ENCODE measurements around the gene AMACR.

The AMACR gene

DNA sequence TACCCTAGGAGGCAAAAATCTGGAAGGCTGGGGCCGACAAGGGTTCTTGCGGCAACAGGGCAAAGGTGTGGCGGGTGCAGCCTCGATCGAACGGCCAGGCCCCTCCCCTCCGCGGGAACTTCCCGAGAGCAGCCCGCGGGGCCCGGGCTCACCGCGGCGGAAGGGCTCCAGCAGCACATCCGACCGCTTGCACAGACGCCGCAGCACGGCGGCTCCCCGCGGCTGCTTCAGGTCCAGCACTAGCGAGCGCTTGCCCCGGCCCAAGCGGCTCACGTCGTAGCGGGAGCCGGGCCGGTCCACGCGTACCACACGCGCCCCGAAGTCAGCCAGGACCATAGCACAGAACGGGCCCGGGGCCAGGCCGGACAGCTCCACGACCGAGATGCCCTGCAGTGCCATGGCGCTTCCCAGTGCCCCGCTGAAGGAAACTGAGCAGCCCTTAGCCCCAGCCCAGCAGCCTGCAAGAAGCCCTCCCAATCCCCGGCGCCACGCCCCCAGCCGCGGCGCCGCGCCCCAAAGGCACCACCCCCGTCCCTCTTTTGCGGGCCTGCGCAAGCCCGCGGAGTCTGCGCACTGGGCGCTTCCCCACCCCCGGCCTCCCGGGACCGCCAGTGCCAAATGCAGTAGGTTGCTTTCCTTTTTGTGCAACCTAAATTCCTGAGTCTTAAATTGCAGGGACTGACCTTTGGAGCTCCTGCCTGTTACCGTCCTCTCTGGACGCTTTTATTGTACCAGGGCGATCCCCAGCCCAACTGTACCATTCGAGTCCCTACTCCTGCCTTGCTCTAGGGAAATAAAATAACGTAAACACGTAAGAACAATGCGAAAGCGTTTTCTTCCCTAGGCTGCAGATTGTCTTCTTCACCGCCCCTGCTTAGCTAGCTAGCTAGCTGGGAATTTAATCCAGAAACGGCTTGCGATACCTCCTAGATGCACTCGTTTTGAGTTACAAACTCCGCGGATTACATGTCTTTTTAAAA, at the start of gene AMACR:
Gene AMACR (minus strand): TSS at position 430 of the 980 bp plus-strand sequence. CDS start 31 bp downstream, at position 399.
- DNase-seq, result peak; percentile 88

DNA sequence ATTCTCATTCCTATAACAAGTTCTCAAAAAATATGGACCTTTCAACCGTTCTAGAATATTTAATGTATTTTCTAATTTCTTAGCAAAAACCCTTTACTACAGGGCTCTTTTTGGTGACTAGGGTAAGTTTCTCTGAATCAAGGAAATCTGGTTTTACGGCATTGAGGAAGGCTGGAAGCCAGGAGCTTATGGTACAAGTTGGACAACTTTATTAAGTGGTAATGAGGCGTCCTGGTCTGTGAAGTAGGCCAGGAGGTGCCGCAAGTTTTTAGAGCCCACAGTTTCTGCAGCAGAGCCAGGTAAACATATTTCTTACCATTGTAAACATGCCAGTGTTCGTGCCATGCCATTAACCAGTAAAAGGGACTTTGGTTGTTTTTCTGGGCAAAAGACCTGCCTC, 49.7 kb upstream of the AMACR start:
- no peak for DNase-seq

DNA sequence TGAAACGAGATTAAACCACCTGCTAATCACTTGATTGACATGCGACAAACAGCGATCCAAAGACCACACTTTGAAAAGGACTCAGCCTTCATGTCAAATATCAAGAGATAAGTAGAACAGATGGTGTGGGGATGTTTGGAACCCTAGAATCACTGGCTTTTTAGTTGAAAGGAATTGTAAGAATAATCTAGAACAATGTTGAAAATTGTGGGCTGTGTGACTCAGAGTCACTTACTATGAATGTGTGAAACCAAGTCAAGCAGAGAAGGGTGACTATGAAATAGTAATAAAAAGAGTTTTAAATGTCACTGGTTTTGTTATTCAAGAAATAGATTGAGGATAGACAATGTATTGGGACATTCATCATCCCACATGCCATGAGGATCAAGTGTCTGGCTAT, 49.3 kb upstream of the AMACR start:
- DNase-seq, result peak; percentile 37

DNA sequence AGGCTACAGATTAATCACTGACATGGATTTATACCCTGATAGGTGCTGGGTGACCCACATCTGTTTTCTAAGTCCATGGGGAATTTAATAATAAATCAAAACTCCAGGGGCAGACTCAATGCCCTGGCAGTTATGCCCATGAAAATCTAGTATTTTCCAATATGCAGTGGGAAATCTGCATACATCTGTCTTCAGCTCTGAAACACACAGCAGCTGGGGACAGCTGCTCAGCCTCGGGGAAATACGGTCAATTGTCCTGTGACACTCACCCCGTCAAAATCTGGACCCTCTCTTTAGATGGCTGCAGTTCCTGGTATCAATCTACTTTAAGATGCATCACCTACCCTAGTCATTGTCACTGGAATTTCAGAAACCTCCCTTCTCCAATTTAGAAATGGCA, 47.8 kb upstream of the AMACR start:
- DNase-seq, result no peak

DNA sequence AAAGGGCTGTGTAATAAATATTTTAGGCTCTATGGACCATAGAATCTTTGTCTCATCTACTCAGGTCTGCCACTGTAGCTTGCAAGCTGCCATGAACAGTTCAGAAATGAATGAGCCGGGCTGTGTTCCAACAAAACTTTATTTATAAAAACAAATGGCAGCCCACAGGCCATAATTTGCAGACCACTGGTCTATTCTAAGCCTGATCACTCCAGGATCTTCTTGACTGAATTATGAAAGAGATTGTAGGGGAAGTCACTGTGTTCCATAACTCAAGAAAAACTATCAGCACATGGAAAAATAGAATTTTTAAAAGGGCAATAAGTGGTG, 46.5 kb upstream of the AMACR start:
- no peak for DNase-seq

DNA sequence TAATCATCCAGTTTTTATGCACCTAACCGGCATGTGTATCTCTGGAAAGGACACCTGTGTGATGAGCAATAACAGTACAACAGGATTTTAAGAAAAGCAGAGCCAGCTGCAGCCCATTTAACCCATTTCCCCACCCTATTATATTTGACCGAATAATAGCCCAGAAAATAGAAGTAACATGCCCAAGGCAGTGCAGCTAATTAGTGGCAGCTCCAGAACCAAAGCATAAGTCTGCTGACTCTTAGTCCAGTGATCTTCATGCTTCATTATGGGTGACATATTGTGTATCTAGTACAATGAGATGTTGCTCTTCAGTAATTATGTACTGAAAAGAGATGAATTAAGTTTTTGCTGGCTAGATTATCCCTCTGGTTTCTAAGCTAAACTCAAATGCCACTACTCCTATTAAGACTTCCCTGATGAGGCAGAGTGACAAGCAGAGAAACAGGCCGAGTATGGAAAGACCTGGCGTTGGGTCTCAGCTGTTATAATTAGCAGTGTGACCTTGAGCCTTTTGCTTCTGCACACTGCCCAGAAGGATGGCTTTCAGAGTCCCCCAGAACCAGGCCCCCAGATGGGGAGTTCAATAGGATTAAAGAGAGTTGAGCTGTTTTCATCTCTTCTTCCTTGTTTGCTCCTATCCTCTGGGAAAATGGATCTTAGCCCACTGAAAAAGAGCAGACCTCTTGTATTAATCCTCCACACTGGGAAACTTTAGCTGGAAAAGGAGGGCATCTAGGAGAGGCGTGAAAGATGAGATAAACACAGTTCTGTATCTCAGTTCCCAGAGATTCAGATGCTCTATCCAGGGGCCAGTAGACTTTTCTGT, 45.9 kb upstream of the AMACR start:
- peak; percentile 73 for DNase-seq

DNA sequence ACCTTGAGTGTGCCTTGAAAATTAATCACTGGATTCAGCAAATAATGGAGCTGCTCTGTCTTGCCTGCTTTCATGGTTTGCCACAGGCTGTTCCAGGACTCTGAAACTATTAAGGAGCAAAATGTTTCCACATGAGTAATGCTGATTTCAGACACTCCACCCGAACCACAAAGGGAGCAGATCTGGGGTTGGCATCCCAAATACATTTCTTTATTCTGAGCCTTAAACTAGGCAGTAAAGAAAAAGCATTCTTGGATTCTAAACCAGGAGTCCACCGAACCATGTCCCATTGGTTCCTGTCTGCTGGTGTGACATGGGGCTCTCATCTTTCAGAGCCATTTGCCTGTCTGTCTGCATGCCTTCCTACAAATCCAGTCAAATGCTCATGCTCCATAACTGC, 45.3 kb upstream of the AMACR start:
- DNase-seq, result no peak

DNA sequence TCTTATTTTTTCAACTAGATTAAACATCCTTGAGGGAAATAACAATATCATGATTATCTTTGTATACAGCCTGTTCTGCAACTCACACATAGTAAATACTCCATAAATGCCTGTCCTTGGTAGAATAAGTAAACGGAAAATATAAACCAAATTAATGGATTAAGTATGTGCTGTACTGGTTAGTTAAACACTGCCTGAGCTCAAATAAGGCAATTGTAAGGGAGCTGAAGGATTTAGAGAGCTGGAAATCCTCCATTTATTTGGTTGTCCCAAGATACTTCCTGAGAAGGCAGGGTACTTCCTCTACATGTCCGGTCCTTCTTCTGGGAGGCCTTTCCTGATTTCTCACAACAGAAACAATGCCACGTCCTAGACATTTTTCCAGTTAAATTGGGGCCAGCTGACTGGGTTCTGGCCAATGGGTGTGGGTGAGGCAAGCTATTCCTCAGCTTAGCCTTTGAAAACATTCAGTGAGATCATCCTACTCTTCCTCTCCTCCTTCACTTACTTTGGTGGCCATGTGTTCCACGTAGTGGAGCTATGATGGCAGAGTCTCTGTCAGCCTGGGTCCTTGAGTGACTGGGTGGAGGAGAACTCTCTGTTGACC, 43.6 kb upstream of the AMACR start:
- DNase-seq, result no peak

DNA sequence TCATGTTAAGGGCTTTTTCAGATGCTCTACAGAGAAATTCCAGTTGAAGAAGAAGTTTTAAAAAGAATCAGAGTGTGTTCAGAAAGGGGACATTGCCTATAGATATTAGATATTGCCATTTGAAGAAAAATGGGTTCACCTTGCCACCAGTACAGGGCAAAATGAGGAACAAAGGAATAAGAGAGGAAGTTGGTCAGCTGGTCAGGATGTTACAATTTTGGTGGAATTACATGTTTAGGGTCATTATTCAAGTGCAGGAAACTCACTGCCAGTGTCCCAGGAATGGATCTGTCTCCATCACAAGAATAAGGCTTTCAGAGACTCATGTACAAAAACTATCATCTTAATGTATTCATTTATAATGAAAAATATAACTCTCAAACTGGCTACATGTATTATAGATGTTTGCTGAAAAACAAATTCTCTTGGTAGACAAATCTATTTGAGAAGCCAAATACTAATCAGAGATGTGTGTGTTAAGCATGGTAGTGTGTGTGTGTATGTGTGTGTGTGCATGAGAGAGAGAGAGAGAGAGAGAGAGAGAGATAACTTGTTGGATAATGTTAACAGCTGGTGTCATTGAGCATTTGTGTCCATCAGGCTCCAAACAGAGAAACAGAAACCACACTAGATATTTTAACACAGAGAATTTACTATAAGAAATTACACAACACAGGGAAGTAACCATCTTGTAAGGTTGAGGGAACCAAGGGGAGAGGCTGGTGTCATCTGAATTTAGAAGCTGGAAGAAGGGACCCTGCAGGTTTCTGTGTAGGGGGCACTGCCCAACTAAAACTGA, 40.1 kb upstream of the AMACR start:
- DNase-seq, result no peak

DNA sequence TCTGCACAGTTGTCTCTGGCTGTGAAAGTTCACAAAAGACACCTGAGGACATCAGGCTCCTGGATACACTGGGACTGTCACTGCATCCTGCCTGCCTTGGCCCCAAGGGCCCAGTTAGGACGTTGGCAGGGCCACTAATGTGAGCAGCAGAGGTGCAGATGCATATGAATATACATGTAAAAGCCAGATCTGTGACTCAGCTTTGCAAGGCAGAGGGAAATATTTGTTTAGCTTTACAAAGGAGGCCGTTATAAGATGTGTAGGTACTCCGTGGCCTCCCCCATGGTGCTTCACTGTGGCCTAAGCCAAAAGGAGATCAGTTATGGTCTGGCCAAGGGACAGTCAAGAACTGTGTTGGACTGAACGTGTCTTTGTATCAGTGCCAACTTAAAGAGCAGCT, 39.3 kb upstream of the AMACR start:
- DNase-seq, result no peak

DNA sequence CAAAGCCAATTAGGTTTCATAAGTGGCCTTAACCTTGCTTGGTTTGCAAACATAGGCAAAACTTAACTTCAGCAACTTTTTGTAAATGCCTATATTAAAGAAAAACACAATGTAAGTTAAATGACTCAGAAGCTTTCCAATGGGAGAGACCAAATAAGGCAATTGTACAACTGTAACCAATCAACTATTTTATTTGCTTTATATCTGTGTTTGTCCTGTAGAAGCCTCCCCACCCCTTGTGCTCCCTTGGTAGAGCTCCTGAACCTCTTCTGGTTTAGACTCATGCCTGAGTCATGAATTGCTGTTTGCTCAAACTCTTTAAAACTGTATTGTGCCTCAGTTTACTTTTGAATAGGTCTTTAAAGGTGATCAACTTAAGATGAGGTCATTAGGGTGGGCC, 38.1 kb upstream of the AMACR start:
- DNase-seq, result no peak

DNA sequence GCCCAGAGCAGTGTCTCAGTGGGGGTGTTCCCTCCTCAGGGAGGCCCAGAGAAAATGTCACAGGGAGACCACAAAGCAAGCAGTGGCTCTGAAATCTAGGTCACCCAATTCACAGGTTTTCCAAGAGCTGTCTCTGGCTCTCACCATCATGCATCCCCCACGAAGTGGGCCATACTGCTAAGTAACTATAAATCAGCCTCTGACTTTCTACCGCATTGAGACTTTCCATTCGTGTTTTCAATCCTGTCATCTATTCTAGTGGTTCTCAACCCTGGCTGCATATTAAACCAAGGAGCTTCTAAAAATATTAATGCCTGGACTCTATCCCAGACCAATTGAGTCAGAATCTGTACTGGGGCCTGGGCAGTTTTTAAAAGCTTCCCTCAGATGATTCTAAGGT, 37.2 kb upstream of the AMACR start:
- no peak for DNase-seq

DNA sequence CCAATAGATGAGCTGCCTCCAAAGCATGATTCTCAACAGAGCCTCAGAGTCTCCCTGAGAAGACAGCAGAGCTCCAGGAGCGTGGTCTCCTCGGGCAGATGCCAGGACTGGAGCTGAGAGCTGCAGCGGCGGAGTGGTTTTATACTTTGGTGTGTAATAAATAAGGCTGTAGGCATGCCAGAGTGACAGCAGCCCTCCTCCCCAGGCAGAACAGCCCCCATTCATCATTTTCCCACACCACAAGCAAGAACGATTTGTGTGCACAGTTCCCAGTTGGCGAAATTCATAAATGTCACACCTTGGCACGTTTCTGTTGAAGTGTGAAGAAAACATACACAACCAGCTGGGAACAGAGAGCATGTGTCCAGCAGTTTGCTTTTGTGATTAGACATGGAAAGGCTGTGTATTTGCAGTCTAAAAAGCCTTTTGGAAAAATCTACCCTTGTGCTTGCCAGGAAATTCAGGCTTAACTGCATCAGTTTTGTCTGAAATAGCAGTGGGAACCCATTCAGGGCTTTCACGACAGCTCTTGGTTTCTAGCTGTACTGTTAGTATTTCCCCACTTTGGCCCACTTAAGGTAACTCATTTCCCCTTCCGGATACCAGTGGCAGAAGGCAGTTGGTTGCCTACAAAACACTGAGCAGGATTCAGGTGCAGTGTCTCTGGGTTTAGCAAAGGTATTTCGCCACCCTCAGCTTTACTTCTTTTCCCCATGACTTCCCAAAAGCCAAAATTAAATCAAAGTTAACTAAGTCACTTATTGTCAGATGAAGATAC, 35.4 kb upstream of the AMACR start, which contains the start of gene C1QTNF3:
Gene C1QTNF3 (minus strand): TSS at position 115 of the 778 bp plus-strand sequence. CDS start 88 bp downstream, at position 27.
- no peak for DNase-seq

DNA sequence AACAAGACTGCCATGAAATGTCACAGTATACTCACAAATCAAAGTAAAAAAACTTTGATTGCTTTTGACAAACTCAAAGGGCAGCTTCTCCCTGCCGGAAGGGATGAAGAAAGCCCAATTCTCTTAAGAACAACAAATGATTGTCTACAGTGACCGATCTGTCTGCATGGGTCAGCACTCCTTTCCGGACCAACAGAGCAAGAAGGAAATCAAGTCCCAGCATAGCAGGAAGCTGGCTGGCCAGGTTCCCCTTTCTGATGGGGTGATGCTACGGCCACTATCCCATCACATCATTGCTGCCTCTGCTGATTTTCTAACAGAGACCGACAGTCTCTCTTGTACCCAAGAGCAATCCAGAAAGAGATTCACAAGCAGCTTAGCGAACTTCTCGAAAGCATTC, 34.5 kb upstream of the AMACR start:
- no peak for DNase-seq

DNA sequence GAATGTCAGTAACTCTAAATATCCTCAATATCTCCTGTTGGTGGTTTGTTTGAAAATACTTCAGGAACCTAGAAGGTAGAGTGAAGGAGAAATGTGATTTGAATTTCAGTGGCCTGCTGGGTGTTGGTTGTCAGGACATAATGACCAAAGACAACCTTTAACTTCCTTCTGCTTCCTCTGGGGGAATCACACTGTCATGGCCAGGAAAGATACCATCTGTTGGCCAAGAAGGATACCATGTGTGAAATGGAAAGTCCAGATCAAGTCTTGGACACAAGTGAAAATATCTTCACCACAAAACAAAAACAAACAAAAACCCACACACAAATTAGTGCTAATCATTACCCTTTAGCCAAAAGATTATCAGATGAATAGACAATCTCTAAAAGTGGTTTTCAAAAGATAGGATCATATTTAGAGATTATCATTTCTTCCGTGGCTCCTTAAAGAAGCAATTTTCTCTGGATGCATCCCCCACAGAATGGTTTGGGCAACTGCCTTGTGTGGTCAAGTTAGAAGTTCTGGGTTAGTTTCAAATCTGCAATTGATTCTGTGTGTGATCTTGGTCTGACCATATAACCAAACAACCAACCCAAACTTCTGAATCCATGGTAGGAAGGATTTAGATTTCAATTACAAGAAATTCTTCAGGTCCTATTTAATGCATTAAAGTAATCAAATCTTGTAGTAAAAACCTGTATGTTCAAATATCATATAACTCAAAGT, 33.6 kb upstream of the AMACR start:
- DNase-seq, result no peak

DNA sequence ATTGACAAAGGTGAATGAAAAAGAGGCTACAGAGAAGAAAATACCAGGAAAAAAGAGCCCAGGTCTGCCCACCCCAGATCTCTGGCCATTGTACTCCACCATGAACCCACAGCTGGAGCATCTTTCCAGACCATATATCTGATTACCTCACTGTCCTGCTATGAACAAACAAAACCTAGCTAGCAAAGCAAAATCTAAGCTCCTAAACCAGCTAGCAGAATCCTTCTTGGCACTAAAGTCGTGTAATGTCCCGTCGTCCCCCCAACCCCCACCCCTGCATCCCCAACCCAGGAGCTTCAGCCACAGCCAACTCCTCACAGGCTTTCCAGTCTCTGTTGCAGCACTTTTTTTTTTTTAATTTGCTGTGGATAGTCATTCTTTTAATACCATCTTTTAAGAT, 32.6 kb upstream of the AMACR start:
- no peak for DNase-seq

DNA sequence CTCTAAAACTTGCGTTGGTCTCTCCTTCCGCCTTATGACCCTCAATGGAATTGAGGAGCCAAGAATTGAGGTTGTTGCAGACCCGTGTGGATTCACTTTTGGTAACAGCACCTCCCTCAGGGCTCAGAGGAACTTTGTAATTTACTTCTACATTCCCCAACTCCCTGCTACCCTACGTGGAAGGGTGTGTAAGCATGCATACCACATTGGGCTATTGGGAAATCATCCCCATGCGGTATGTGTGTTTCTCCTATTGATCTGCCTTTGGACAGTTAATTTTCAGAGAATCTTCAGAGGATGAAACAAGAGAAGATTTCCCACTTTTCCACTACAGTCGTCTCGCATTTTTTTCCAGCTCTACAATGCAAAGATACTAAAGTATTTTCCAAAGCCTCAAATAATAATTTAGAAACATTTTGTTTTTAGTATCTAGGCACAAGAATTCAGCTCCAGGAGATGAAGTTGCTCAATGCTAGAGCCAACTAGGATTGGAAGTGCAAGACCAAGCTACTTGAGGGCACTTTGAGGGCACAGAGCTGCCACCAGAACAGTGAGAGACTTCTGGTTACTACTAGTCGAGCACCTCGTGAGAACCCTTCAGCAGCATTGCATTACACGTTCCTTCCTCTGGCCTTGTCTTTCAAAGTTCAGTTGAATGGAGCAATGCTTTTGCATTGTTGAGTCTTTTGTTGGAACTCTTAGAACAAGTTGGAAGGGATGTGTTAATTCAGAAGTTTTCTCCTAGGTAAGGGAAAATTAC, 31.7 kb upstream of the AMACR start:
- no peak for DNase-seq

DNA sequence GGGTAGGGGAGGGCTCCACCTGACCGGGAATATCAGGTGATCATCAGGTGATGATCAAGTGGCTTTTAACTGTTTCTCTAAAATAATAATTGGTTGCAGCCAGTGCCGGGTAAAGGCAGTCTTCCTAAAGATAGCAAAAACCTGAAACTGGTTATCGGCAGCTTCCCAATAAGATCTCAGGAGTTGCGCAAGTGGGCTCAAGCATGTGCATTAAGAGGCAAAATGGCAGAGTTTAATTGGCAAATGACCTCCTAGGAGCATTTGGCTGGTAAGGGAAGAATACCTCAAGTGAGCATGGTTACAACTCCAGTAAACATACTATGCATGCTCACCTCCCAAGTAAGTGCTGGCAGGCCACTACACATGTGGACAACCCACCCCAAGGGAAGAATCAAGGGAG, 31.0 kb upstream of the AMACR start:
- no peak for DNase-seq

DNA sequence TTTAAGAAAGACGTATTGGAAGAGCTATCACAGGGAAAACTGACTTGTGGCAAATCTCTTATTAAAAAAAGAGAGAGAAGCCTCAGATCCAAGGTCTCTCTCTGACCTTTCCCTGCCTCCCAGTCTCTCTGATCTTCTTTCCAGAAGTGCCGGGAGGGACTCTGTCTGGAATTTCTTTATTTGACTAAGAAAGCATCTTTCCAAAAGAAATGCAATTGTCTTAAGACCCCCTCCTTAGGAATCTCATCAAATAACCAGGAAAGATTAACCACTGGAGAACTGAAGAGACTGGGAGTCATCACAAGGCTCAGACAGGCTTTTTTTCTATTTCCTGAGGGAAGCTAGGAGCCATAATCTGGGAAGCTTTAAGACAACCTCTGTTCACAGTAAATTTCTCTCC, 30.5 kb upstream of the AMACR start:
- DNase-seq, result no peak

DNA sequence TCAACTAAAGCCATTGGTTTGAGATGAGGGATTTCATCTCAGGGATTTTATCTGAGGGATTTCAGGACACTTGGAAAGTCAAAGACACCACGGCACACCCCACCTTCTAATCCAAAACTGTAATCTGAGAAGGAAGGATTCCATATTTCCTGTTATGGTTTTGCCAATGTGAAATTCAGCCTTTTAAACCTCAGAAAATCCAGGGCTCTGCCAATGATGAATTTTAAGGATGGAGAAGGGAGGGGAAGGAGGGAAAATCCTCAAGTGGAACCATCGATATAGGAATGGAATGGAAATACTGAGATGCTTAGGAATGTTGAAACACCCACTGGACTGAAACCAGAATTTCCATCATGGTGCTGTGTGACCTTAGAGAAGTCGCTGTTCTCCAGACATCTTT, 29.9 kb upstream of the AMACR start:
- no peak for DNase-seq
